Effector memory CD4-positive, alpha-beta T cell (primary cell): ENCODE data around the gene PAPPA2.

Experiments
- DNase-seq, 3 donors: peaks; one replicate each; pipeline ENCODE4 v3.0.0-alpha.2; 2020
- H3K27ac ChIP-seq: 2 replicates; pipeline ENCODE4 v1.7.0; 2013; ENCODE audit warnings: mild to moderate bottlenecking, low read length, moderate library complexity; ENCODE audit not compliant: insufficient read depth, poor library complexity, severe bottlenecking
- H3K27me3 ChIP-seq: replicated peaks from 2 replicates; pipeline ENCODE4 v1.7.0; 2013; ENCODE audit warnings: mild to moderate bottlenecking, low read length; ENCODE audit not compliant: insufficient read depth, control insufficient read depth, poor library complexity, severe bottlenecking
- H3K36me3 ChIP-seq: 2 replicates; pipeline ENCODE4 v1.7.0; 2013; ENCODE audit warnings: mild to moderate bottlenecking, low read length, moderate library complexity; ENCODE audit not compliant: control insufficient read depth, insufficient read depth
- H3K4me1 ChIP-seq: 2 replicates; pipeline ENCODE4 v1.7.0; 2013; ENCODE audit warnings: low read length, mild to moderate bottlenecking; ENCODE audit not compliant: control insufficient read depth, insufficient read depth, poor library complexity, severe bottlenecking
- H3K4me3 ChIP-seq: 2 replicates; pipeline ENCODE4 v1.7.0; 2013; ENCODE audit warnings: low read length, low read depth, mild to moderate bottlenecking; ENCODE audit not compliant: insufficient read depth, poor library complexity, severe bottlenecking
- H3K9me3 ChIP-seq: 2 replicates; pipeline ENCODE4 v1.7.0; 2013; ENCODE audit warnings: mild to moderate bottlenecking, low read length, moderate library complexity; ENCODE audit not compliant: control insufficient read depth

Gene PAPPA2

DNA sequence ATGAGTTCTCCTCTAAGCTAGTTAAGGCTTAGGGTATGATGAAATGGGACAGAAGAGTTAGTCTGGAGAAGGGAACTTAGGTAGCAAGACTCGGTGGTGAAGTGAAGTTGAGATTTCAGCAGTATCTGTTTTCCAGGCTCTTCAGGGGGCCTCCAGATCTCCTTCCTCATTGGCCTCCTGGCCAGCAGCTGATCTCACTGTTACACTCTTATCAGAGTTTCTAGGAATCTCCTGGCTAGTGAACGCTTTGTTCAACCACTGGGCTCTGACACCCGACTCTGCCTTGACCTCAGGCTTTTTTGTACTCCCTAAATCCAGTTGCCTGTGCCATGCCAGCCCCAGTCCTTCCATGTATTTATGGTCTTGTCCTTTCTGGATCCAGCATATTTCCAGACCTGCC, 390.5 kb downstream of the PAPPA2 start:
- DNase-seq = no peak
- H3K36me3 ChIP-seq = no peaks in the 10 kb centered on the region
- H3K27ac ChIP-seq = no peak overlapping the region
- no peaks in the 10 kb centered on the region for H3K9me3 ChIP-seq
- H3K4me1 ChIP-seq = no peaks in the 10 kb centered on the region
- no peaks in the 10 kb centered on the region for H3K27me3 ChIP-seq
- H3K4me3 ChIP-seq = no peak overlapping the region

DNA sequence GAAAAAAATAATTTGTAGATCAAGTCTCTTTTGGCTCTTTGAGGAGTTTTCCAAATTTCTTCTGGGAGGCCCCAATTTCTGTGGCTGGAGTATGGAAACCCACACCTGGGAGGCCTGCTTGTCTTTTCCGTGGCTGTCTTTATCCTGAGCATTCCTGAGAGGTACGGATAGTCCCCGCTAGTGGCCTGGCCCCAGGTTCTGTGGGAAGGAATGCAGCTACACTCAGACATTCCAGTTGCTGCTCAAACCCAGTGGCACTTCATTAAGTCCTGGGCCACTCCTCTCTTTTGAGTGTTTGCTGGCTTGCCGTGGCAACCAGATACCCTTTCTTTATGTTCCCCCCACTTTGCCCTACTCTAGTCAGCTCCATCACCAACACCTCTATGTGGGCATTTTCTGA, 391.1 kb downstream of the PAPPA2 start:
- H3K4me1 ChIP-seq = no peaks in the 10 kb centered on the region

DNA sequence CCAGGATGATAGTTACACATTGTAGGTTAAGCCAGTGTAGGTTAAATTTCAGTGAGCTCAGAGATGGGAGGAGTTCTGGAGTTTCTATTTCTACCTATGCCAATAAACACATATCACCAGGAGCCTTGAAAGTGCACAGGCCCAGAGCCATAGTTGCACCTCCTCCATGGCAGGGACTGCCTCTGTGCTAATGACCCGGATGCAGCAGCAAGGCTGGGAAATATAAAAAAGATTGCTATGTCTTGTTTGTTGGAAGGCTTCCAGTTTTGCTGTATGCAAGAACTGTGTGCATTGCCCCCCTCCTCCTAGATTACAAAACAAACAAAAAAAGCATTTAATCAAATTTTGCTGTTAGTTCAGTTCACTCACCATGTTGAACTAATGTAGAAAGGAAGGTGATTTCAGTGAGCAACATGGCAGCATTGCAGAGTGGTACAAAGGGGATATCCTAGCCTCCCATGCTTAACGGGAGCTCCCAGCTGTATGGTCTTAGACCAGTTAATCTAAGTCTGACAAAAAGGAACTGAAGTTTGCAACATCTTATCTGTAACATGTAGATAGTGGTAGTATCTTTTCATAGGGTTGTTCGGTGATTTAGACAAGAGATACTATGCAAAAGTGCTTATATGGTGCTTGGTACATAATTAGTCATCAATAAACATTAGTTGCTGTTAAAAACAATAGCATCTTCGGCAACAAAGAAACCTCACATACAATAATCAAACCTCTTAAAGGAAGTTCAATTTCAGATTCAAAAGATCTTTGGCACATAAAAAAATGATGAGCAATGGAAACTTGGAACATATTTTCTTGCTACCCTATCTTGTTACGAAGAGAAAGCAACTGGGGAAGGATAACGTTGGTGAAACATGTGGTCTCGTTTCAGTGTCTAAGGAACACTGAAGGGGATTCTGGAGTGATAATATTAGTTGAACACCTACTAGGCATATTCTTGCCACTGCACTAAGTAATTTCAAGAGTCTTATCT, 392.1 kb downstream of the PAPPA2 start:
- no peak for DNase-seq
- Histone ChIP-seq H3K27ac (no peak overlapping the region), H3K4me3 (no peak overlapping the region), H3K27me3 (no peaks in the 10 kb centered on the region), H3K36me3 (no peaks in the 10 kb centered on the region), H3K9me3 (no peaks in the 10 kb centered on the region), H3K4me1 (no peaks in the 10 kb centered on the region)

More for the DNA sequence above, 391.1 kb downstream of the PAPPA2 start:
- Histone ChIP-seq H3K27ac (no peak overlapping the region), H3K9me3 (no peaks in the 10 kb centered on the region), H3K4me3 (no peak overlapping the region), H3K36me3 (no peaks in the 10 kb centered on the region), H3K27me3 (no peaks in the 10 kb centered on the region)
- DNase-seq = no peak

DNA sequence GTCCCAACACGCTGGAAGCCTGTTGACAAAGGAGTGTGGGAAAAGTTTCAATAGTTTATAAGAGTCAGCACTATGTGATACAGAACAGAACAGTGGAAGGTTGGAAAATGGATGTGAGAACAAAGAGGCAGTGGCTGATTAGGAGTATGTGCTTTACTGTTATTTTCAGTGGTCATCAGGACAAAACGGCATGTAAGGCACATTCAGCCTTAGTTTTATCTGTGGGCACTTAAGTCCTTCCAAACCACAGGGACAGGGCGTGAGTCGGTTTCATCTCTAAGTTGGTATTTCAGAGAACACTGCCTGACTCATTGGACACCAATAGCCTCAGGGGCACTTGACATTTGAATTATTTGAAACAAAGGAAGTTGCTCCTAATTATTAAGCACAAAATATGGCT, 394.7 kb downstream of the PAPPA2 start:
- Histone ChIP-seq H3K9me3 (no peaks in the 10 kb centered on the region), H3K4me3 (no peak overlapping the region), H3K36me3 (no peaks in the 10 kb centered on the region), H3K27ac (no peak overlapping the region), H3K27me3 (no peaks in the 10 kb centered on the region), H3K4me1 (no peaks in the 10 kb centered on the region)
- no peak for DNase-seq

DNA sequence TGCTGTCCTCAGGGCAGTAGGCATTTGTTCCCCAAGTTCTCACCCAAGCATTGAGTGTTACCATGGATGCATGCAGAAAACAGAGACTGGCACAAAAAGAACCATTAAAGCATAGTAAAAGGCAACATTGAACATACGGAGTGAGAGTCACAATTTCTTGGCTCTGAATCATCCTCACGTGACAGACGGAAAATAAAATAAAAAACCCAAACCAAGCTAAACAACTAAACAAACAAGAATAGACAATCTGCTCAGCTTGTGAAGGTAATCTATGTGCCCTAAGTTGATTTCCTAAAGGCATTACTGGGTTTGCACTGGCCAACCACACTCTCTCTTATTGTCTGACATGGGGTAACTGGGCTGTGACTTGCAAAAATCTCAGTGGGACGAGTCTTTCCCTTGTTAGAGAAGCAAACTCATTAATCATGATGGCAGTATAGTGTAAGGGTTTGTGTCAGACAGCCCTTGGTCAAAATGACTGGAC, 395.5 kb downstream of the PAPPA2 start:
- no peak overlapping the region for H3K4me3 ChIP-seq
- DNase-seq = no peak
- H3K4me1 ChIP-seq = no peaks in the 10 kb centered on the region
- no peaks in the 10 kb centered on the region for H3K9me3 ChIP-seq
- H3K27me3 ChIP-seq = no peaks in the 10 kb centered on the region
- H3K36me3 ChIP-seq = no peaks in the 10 kb centered on the region
- H3K27ac ChIP-seq = no peak overlapping the region

DNA sequence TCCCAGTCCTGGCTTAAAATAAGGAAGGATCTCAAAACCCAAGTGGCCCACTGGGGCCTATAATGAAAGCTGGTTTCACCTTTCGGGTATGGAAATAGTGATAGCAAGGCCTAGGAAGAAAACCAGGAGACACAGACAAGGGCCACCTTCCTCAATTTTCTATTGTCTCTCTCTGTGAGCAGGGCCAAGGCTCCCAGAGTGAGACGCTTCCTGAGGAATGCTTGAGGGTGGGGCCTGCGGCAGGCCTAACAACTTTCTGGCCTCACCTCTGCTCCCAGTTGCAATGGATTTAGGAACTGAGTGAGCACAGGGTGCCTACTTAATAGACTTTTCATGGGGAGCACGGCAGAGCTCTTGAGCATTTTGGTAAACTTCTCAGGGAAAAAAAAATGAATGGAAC, 400.6 kb downstream of the PAPPA2 start:
- H3K27me3 ChIP-seq = no peaks in the 10 kb centered on the region
- H3K4me3 ChIP-seq = no peak overlapping the region
- no peak overlapping the region for H3K27ac ChIP-seq
- no peak for DNase-seq
- H3K9me3 ChIP-seq = no peaks in the 10 kb centered on the region
- no peaks in the 10 kb centered on the region for H3K36me3 ChIP-seq
- H3K4me1 ChIP-seq = no peaks in the 10 kb centered on the region

DNA sequence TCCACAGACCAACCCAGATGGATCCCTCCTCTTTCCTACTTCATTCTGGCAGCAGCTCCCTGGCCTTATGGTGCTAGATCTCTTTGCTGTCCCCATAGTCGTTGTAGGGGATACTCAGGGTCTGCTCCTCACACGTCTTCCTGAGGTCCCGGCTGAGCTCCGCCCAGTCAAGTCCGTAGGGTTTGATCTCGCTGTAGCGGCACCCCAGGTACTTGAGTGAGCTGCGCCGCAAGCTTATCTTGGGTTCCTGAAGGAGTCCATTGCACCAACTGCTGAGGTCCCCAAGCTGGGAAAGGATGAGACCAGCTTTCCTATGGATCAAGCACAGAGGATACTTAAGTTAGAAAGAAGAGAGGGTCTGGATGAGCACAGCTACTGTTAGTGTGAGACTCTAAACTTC, 401.2 kb downstream of the PAPPA2 start:
- Histone ChIP-seq H3K36me3 (no peaks in the 10 kb centered on the region), H3K4me3 (no peak overlapping the region), H3K27me3 (no peaks in the 10 kb centered on the region), H3K4me1 (no peaks in the 10 kb centered on the region), H3K9me3 (no peaks in the 10 kb centered on the region), H3K27ac (no peak overlapping the region)
- DNase-seq = no peak

DNA sequence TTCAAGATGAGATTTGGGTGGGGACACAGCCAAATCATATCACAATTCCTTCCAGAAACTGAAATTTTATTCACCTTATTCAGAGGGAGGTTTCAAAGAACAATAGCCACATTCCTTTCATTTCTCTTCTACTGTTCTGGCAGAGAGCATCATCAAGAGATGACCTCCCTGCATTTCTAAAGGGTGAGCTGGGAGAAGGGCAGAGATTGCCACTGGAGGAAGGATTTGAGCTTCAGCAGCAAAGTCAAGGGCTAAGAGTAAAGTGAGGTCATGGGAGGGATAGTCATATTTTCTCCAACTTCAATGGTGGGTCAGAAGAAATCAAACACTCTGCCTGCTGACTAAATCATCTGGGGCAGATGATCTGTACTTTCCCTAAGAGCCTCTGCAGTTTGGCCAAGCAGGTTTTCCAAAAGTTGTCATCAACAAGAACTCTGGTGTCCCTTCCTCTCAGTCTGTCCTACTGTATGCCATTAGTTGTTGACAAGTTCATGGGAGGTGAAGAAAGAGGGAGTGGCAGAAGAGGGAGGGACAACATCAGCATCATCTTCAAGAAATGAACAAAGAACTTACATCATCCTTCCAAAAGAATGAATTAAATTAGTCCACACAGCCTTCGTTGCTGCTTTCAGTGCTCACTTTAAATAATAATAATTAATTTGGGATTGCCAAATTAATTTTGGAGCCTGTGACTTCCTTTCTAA, 403.2 kb downstream of the PAPPA2 start:
- Histone ChIP-seq H3K27ac (no peak overlapping the region), H3K27me3 (no peaks in the 10 kb centered on the region), H3K4me3 (no peak overlapping the region), H3K36me3 (no peaks in the 10 kb centered on the region), H3K9me3 (no peaks in the 10 kb centered on the region), H3K4me1 (no peaks in the 10 kb centered on the region)
- no peak for DNase-seq

DNA sequence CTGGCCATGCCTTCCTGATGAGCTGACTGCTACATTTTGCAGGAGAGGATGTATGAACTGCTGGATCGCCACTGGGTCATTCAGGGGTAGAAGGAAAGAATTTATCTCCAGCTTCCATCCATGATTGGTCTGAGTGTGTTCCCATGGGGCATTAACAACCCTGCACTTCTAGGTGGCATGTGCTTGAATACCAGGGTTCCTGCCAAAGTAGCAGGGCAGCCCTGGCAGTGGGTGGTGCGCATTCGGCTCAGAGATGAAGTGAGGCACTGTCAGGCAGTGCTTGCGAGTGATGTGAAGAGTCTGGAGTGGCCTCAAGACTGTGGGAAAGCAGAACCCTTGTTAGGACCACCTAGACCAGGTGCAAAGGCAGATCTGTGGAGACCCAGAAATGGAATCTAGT, 406.6 kb downstream of the PAPPA2 start:
- H3K9me3 ChIP-seq = no peaks in the 10 kb centered on the region
- no peak overlapping the region for H3K4me3 ChIP-seq
- H3K36me3 ChIP-seq = no peaks in the 10 kb centered on the region
- no peak for DNase-seq
- no peak overlapping the region for H3K27ac ChIP-seq
- no peaks in the 10 kb centered on the region for H3K4me1 ChIP-seq
- no peaks in the 10 kb centered on the region for H3K27me3 ChIP-seq

DNA sequence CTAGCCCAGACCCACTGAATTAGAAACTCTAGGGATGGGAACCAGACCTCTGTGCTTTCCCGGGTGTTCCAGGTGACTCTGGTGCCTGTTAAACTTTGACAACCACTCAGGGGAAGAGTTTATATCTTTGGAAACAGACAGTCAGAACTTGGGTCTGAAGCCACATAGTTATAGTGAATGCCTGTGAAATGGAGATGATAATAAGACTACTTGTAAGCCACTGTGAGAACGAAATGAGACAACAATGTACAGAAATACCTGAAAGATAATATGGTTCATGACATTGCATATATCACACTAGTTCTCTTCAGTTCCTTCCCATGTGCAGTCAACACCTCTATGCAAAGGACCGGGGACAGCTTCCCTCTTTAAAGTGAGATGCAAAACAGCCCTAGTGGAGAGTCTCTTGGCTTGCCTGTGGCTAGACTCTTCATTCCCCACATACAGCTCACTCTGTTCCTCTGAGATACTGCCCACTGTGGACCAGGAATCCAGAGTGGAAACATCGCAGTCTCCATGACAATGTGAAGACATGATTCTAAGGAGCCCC, 414.1 kb downstream of the PAPPA2 start:
- no peaks in the 10 kb centered on the region for H3K27me3 ChIP-seq
- H3K27ac ChIP-seq = no peak overlapping the region
- H3K9me3 ChIP-seq = no peaks in the 10 kb centered on the region
- DNase-seq = no peak
- no peaks in the 10 kb centered on the region for H3K4me1 ChIP-seq
- no peaks in the 10 kb centered on the region for H3K36me3 ChIP-seq
- H3K4me3 ChIP-seq = no peak overlapping the region
